GM12801 (cell line): ENCODE data around the gene GLRB.

Experiments
- TF ChIP-seq, protein P1 (sequence below): IDR thresholded peaks from one replicate; pipeline ENCODE4 v1.5.1; 2011; ENCODE audit warnings: control low read depth; ENCODE audit not compliant: insufficient read length; ENCODE audit errors: extremely low read depth

The GLRB gene

DNA sequence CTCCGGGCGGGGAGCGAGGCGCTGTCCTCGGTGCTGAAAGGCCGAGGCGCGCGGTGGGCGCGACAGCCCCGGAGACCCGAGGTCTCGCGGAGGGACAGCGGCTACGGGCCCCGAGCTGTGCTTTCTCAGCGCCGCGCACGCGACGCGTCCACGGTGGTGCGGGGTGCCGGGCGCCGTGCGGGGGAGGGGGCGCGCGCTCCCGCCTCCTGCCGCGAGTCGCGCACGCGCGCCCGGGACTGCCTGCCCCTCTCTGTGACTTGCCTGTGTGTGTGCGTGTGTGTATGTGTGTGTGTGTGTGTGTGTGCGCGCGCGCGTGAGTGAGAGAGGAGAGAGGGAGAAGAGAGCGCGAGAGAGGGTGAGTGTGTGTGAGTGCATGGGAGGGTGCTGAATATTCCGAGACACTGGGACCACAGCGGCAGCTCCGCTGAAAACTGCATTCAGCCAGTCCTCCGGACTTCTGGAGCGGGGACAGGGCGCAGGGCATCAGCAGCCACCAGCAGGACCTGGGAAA lies 144.5 kb downstream of the GLRB start, which contains the start of gene GRIA2:
TSS of gene GRIA2 (plus strand) at position 358 of the 511 bp plus-strand sequence. CDS start 315 bp downstream, outside the sequence.
- TF ChIP-seq, protein P1, sequence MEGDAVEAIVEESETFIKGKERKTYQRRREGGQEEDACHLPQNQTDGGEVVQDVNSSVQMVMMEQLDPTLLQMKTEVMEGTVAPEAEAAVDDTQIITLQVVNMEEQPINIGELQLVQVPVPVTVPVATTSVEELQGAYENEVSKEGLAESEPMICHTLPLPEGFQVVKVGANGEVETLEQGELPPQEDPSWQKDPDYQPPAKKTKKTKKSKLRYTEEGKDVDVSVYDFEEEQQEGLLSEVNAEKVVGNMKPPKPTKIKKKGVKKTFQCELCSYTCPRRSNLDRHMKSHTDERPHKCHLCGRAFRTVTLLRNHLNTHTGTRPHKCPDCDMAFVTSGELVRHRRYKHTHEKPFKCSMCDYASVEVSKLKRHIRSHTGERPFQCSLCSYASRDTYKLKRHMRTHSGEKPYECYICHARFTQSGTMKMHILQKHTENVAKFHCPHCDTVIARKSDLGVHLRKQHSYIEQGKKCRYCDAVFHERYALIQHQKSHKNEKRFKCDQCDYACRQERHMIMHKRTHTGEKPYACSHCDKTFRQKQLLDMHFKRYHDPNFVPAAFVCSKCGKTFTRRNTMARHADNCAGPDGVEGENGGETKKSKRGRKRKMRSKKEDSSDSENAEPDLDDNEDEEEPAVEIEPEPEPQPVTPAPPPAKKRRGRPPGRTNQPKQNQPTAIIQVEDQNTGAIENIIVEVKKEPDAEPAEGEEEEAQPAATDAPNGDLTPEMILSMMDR = no peak

DNA sequence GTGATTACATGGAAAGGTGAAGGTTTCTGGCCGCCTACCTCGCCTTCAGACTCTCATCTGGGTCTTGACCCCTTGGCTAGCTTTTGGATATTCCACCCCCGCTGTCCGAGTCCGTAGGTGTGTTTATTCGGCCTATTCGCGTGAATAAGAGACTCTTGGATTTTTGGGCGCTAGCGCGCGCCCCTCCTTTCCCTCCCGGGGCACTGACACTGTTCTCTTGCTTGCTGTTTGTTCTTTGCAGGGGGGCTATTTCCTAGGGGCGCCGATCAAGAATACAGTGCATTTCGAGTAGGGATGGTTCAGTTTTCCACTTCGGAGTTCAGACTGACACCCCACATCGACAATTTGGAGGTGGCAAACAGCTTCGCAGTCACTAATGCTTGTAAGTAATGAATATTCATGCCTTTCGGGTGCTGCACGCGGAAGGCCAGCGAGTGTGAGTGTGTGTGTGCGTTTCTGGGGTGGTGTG lies 145.5 kb downstream of the GLRB start:
- TF ChIP-seq, protein P1 = no peak
